Testis (tissue), 3 donors: ENCODE data around the gene NAMPT. TPM values are rescaled to one million over a fixed set of nuclear protein-coding genes. Genes with fewer than 3 reads are reported as not detected.

Experiments used
- DNase-seq: peaks from one replicate; pipeline ENCODE4 v3.0.0-alpha.2; 2019
- H3K27ac ChIP-seq, 2 donors: fragments of 200-600 bp; sonication (generic); one replicate each; pipeline ENCODE4 v1.5.1; 2019
- H3K27me3 ChIP-seq: fragments of 200-600 bp; sonication (generic); one replicate; pipeline ENCODE4 v1.5.1; 2019
- H3K36me3 ChIP-seq: fragments of 200-600 bp; sonication (generic); one replicate; pipeline ENCODE4 v1.5.1; 2017; ENCODE audit warnings: low read depth; ENCODE audit errors: missing control alignments
- H3K4me1 ChIP-seq: fragments of 200-600 bp; sonication (generic); one replicate; pipeline ENCODE4 v1.5.1; 2019
- H3K4me3 ChIP-seq, 2 donors: fragments of 200-600 bp; sonication (generic); one replicate each; pipeline ENCODE4 v1.5.1; 2017 to 2019
- H3K9me3 ChIP-seq: fragments of 200-600 bp; sonication (generic); one replicate; pipeline ENCODE4 v1.5.1; 2017
- POLR2A ChIP-seq: fragments of 450-650 bp; IDR thresholded peaks from one replicate; pipeline ENCODE4 v1.6.1; 2017; ENCODE audit warnings: antibody characterized with exemption, mild to moderate bottlenecking, moderate library complexity
- WGBS, 2 donors: methylation state at CpG; one replicate each; pipeline ENCODE4 v1.1.5; 2018; 5-methylcytosine and 5-hydroxymethylcytosine counted together
- intact Hi-C: fragments of 100-400 bp; cut with DNase I; formaldehyde crosslinking; loops from one replicate; pipeline ENCODE4 v1.15.1; 2023; ENCODE audit warnings: low total_unique reads
- polyA plus RNA-seq: library from polyadenylated mRNA; stranded (reverse); fragments of 350-450 nt; fragmentation: Illumina TruSeq; extraction: RNeasy Lipid Tissue Mini Kit (QIAGEN cat#74804); gene quantifications from one replicate; pipeline ENCODE4 v1.2.3, GENCODE V29; 2014; ENCODE audit warnings: low read depth, low replicate concordance; ENCODE audit not compliant: insufficient read depth
- total RNA-seq, 2 donors: library from RNA; depleted of rRNA; stranded (reverse); fragments of >200 nt; gene quantifications; one replicate each; pipeline ENCODE4 v1.2.3, GENCODE V29; 2016
- TF ChIP-seq, protein P1 (sequence below), 3 experiments: fragments of 450-650 bp in 2 of 3; fragments of 200-600 bp in 1 of 3; sonication (generic) in 1 of 3; IDR thresholded peaks; one replicate each; pipeline ENCODE4 v1.5.1; 2016 to 2019; ENCODE audit warnings: antibody characterized with exemption in 3 of 3, mild to moderate bottlenecking in 2 of 3, moderate library complexity in 1 of 3

The NAMPT gene
- total and polyA plus RNA-seq, 3 donors from 2014 or later = 28.6 to 60.4 (median 45.0) TPM

DNA sequence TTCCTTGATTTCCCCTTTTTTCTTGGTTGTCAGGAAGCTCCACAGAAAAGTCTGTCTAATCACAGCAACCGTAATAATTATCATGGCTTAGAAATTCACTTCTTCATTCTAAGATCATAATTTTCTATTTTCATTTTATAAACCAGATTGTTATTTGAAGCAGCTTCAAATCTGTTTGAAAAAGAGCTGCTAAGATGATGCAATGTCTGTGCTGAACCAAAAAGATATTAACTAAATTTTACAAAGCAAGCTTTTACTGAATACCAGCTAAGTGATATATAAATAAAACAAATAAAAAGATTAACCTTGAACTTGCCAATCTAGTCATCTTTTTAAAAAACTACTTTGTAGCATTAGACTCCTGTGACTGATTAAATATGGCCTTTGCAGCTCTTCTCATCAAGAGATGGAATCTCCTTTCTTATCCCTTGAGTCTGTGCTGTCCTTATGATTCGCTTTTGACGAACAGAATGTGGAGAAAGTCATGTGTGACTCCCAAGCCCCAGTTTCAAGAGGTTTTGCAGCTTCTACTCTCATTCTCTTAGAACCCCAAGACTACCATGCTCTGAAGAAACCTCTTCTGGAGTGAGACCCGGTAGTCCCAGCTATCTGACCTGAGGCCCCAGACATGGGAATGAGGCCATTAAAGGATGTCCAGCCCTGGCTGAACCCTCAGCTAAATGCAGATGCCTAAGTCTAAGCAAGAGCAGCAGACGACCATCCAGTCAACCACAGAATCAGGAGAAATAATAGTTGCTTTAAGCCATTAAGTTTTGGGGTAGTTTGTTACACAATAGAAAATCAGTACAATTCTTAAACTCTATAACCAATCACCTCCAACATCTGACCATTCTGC, 14.4 kb downstream of the NAMPT start:
- no peaks in the 10 kb centered on the region for H3K9me3 ChIP-seq
- intact Hi-C loops = no loop called here
- H3K27me3 ChIP-seq = no peaks in the 10 kb centered on the region
- no peak overlapping the region for H3K4me3 ChIP-seq
- TF ChIP-seq POLR2A = no peak
- TF ChIP-seq, protein P1, sequence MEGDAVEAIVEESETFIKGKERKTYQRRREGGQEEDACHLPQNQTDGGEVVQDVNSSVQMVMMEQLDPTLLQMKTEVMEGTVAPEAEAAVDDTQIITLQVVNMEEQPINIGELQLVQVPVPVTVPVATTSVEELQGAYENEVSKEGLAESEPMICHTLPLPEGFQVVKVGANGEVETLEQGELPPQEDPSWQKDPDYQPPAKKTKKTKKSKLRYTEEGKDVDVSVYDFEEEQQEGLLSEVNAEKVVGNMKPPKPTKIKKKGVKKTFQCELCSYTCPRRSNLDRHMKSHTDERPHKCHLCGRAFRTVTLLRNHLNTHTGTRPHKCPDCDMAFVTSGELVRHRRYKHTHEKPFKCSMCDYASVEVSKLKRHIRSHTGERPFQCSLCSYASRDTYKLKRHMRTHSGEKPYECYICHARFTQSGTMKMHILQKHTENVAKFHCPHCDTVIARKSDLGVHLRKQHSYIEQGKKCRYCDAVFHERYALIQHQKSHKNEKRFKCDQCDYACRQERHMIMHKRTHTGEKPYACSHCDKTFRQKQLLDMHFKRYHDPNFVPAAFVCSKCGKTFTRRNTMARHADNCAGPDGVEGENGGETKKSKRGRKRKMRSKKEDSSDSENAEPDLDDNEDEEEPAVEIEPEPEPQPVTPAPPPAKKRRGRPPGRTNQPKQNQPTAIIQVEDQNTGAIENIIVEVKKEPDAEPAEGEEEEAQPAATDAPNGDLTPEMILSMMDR (IDR thresholded peaks at IDR 0.05) = no peak
- H3K4me1 ChIP-seq = no peaks in the 10 kb centered on the region
- WGBS, 2 donors = 89 to 91% methylated on average over 5 of the region's 5 CpGs
- DNase-seq = no peak
- no peaks in the 10 kb centered on the region for H3K36me3 ChIP-seq
- no peak overlapping the region for H3K27ac ChIP-seq

DNA sequence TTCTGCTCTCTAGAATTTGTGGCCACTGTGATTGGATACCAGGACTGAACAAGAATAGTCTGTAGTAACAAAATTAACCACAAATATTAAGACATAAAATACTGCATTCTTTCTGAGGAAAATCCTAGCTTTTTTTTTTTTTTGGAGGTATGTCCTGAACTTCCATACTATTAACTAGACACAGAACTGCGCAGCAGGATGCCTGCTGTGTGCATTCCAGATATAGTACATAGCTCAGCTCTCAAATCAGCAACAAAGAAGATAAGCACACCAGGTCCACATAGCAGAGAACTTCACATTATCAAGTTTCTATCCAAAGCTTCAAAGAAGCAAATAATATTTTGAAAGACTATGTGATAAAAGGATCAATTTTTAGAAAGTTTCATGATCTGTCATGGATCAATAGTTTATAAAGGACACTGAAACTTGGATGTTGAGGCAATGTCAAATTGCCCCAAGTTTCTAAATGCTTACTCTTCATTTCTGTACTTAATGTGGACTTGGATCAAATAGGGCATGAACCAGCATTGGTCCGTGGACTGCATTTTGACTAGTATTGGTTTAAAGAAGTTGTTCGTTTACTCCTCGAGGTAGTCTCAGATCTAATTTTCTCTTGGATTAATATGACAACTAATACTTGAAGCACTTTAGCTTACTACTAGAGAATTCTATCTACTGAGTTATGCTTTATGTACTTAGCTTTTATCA, 15.4 kb downstream of the NAMPT start:
- no peak overlapping the region for H3K4me3 ChIP-seq
- no peak overlapping the region for H3K27ac ChIP-seq
- no peaks in the 10 kb centered on the region for H3K4me1 ChIP-seq
- no peaks in the 10 kb centered on the region for H3K36me3 ChIP-seq
- 93 to 99% methylated on average over 4 of the region's 4 CpGs for WGBS, 2 donors
- H3K27me3 ChIP-seq = no peaks in the 10 kb centered on the region
- intact Hi-C loops = no loop called here
- no peaks in the 10 kb centered on the region for H3K9me3 ChIP-seq
- TF ChIP-seq, protein P1 (IDR thresholded peaks at IDR 0.05) = no peak
- TF ChIP-seq POLR2A = no peak
- DNase-seq = no peak

DNA sequence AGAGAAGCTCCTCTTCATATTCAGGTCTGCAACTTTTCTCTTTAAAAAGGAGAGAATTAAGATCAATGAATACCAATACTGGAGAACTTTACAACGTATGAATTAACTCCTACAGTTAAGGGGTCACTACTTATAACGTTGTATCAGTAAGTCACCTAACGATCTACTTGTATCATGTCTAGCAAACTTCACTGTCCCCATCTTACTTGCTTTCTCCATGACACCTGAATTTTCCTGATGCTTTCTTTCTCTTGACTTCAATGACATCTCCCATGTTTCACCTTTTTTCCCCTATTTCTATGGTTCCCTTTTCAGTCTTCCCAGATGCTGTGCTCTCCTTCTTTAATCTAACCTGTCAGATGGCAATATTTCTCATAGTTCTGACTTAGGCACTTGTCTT, 19.6 kb downstream of the NAMPT start:
- intact Hi-C loops = no loop called here
- WGBS, 2 donors = 89 to 94% methylated on average over 3 of the region's 3 CpGs
- H3K36me3 ChIP-seq = peaks cover 2% of the 10 kb centered on the region

DNA sequence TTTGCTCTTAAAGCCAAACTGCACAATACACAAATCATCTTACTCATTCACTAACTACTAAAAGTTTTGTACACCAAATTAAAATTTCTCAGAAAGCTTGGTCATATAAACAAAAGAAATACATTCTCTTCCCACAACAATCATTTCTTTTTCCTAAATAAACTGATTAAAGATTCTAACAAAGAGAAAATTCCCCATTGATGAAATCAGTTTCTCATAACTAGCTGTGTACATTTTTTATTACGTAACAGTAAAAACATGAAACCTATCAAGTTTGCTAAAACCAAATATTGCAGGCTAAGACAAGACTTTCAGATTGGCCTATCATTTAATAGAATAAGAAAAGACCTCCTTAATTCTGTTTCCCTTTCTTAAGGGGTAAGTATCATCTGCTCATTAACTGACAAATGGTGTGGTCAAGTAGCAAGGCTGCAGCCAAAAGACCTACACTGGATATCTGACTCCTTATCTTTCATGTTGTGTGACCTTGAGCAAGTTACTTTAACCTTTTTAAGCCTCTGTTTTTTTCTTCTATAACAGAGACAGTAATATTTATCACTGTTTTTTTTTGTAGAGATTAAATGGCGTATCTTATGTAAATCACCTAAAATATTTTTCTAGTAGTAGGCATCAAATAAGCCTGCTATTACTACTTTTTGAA, 22.4 kb downstream of the NAMPT start:
- Histone ChIP-seq H3K27me3 (no peaks in the 10 kb centered on the region), H3K4me1 (no peaks in the 10 kb centered on the region), H3K27ac (no peak overlapping the region), H3K4me3 (no peak overlapping the region), H3K36me3 (peaks cover 2% of the 10 kb centered on the region), H3K9me3 (no peaks in the 10 kb centered on the region)
- no peak for TF ChIP-seq POLR2A
- TF ChIP-seq, protein P1 (IDR thresholded peaks at IDR 0.05) = no peak
- intact Hi-C loops = no loop called here
- WGBS, 2 donors = 79 to 84% methylated on average over 2 of the region's 2 CpGs
- DNase-seq = no peak

More for the DNA sequence above, 19.6 kb downstream of the NAMPT start:
- DNase-seq = no peak
- H3K4me3 ChIP-seq = no peak overlapping the region
- TF ChIP-seq, protein P1 (IDR thresholded peaks at IDR 0.05) = no peak
- no peak for TF ChIP-seq POLR2A
- H3K4me1 ChIP-seq = no peaks in the 10 kb centered on the region
- no peak overlapping the region for H3K27ac ChIP-seq
- H3K9me3 ChIP-seq = no peaks in the 10 kb centered on the region
- H3K27me3 ChIP-seq = no peaks in the 10 kb centered on the region
